OCI-LY3 (cell line): ENCODE data around the gene TFAP2B.

ENCODE experiments used
- H2AFZ ChIP-seq: fragments of 200-600, 300-600 bp; shearing (Covaris generic); 2 replicates; pipeline ENCODE4 v1.6.0; 2014; ENCODE audit warnings: antibody characterized with exemption, low read depth, low read length
- H3K27ac ChIP-seq: fragments of 200-600, 300-600 bp; sonication (generic); 2 replicates; pipeline ENCODE4 v1.5.1; 2014; ENCODE audit warnings: mild to moderate bottlenecking, low read length, moderate library complexity, mixed read lengths
- H3K27me3 ChIP-seq: fragments of 200-600, 300-600 bp; sonication (generic); 2 replicates; pipeline ENCODE4 v1.6.1; 2014; ENCODE audit warnings: low read depth, low read length, mixed read lengths
- H3K36me3 ChIP-seq: fragments of 200-600, 300-600 bp; sonication (generic); replicated peaks from 2 replicates; pipeline ENCODE3; 2014; ENCODE audit warnings: low read depth, low read length, mixed read lengths
- H3K4me1 ChIP-seq: fragments of 300-600, 200-600 bp; sonication (generic); 2 replicates; pipeline ENCODE4 v1.6.1; 2014; ENCODE audit warnings: low read length, mixed read lengths
- H3K4me2 ChIP-seq: fragments of 200-600, 300-600 bp; sonication (generic); 2 replicates; pipeline ENCODE4 v1.6.1; 2014; ENCODE audit warnings: low read length, mixed read lengths
- H3K4me3 ChIP-seq: fragments of 300-600, 200-600 bp; sonication (generic); 2 replicates; pipeline ENCODE4 v1.5.1; 2014; ENCODE audit warnings: antibody characterized with exemption, mild to moderate bottlenecking, low read length, moderate library complexity
- H3K79me2 ChIP-seq: fragments of 300-600, 200-600 bp; shearing (Covaris generic); 2 replicates; pipeline ENCODE4 v1.6.1; 2014; ENCODE audit warnings: mild to moderate bottlenecking, low read length, mixed read lengths
- H3K9ac ChIP-seq: fragments of 300-600, 200-600 bp; shearing (Covaris generic); 2 replicates; pipeline ENCODE4 v1.6.0; 2014; ENCODE audit warnings: mild to moderate bottlenecking, low read length, moderate library complexity
- H3K9me3 ChIP-seq: fragments of 200-600, 300-600 bp; shearing (Covaris generic); 2 replicates; pipeline ENCODE4 v1.6.1; 2014; ENCODE audit warnings: low read length, mixed read lengths; ENCODE audit not compliant: insufficient read depth
- H4K20me1 ChIP-seq: fragments of 200-600, 300-600 bp; sonication (generic); 2 replicates; pipeline ENCODE4 v1.6.1; 2016; ENCODE audit warnings: low read length, mixed read lengths; ENCODE audit not compliant: insufficient read depth
- EZH2phosphoT487 ChIP-seq: fragments of 200-600 bp; shearing (Covaris generic); IDR thresholded peaks from 2 replicates; pipeline ENCODE4 v1.6.1; 2018; ENCODE audit warnings: antibody characterized with exemption, mixed run types, low read depth
- TF ChIP-seq, protein P1 (sequence below): fragments of 200-600, 300-600 bp; sonication (generic); IDR thresholded peaks from 2 replicates; pipeline ENCODE4 v1.5.1; 2014; ENCODE audit warnings: antibody characterized with exemption, low read length, low read depth

TFAP2B gene

DNA sequence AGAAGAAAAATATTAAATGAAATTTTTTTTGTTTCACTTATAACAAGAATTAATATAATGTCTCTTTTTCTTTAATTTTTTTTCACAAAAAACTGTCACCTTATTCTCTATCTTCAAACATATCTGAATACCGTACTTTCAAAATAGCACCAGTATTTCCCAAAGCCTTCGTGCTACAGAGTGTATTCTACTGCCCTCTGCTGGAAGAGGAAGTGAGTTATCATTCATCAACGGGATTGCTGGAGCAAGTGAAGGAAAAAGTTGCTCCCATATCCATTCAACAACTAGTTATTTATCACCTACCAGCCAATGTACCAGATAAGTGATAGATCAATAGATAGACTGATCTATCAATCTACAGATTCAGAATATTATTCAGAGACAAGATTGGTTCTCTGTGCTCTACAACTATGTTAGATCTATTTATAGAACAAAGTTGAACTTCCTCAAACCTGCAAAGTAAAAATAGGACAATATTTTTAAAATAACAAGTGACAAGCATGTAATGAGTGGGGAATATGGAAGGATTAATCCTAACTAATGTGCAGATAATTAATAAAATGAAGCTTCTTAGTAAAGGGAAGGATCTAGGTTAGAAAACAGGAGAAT, 26.7 kb upstream of the TFAP2B start:
- Histone ChIP-seq H3K27me3 (no peaks in the 10 kb centered on the region), H3K27ac (no peak overlapping the region), H3K9ac (no peak overlapping the region), H3K79me2 (no peaks in the 10 kb centered on the region), H3K4me2 (peak overlapping the region; percentile 36; the same call in 1 of the 2 replicates), H2AFZ (no peak overlapping the region), H3K4me3 (no peak overlapping the region), H3K4me1 (no peaks in the 10 kb centered on the region), H3K36me3 (no peaks in the 10 kb centered on the region), H4K20me1 (no peaks in the 10 kb centered on the region), H3K9me3 (no peaks in the 10 kb centered on the region)
- TF ChIP-seq, protein P1, sequence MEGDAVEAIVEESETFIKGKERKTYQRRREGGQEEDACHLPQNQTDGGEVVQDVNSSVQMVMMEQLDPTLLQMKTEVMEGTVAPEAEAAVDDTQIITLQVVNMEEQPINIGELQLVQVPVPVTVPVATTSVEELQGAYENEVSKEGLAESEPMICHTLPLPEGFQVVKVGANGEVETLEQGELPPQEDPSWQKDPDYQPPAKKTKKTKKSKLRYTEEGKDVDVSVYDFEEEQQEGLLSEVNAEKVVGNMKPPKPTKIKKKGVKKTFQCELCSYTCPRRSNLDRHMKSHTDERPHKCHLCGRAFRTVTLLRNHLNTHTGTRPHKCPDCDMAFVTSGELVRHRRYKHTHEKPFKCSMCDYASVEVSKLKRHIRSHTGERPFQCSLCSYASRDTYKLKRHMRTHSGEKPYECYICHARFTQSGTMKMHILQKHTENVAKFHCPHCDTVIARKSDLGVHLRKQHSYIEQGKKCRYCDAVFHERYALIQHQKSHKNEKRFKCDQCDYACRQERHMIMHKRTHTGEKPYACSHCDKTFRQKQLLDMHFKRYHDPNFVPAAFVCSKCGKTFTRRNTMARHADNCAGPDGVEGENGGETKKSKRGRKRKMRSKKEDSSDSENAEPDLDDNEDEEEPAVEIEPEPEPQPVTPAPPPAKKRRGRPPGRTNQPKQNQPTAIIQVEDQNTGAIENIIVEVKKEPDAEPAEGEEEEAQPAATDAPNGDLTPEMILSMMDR, result peak; percentile 92
- no peak for TF ChIP-seq EZH2phosphoT487

DNA sequence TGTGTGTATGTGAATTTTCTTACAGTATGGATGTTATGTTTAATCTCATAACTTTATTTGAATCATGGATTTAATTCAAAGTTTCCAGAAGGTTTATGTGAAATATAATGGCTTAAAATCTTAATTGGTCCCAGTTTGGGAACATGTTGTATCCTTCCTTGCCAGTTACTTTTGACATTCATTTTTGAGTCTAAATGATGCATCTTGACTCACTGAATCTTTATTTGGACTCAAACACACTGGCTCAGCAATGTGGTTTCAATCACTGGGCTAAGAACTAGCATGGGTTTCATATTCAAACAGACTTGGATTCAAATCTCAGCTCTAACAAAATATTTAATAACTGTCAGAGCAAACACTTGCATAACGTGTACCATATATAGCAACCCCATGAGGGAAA, 25.9 kb upstream of the TFAP2B start:
- no peak overlapping the region for H3K27ac ChIP-seq
- no peaks in the 10 kb centered on the region for H3K36me3 ChIP-seq
- H3K9ac ChIP-seq, result no peak overlapping the region
- no peaks in the 10 kb centered on the region for H3K79me2 ChIP-seq
- no peak overlapping the region for H3K4me3 ChIP-seq
- no peaks in the 10 kb centered on the region for H3K27me3 ChIP-seq
- TF ChIP-seq, protein P1, result no peak
- no peak for TF ChIP-seq EZH2phosphoT487
- no peaks in the 10 kb centered on the region for H3K9me3 ChIP-seq
- H2AFZ ChIP-seq, result no peak overlapping the region
- H3K4me2 ChIP-seq, result no peak overlapping the region
- H4K20me1 ChIP-seq, result no peaks in the 10 kb centered on the region
- H3K4me1 ChIP-seq, result no peaks in the 10 kb centered on the region

DNA sequence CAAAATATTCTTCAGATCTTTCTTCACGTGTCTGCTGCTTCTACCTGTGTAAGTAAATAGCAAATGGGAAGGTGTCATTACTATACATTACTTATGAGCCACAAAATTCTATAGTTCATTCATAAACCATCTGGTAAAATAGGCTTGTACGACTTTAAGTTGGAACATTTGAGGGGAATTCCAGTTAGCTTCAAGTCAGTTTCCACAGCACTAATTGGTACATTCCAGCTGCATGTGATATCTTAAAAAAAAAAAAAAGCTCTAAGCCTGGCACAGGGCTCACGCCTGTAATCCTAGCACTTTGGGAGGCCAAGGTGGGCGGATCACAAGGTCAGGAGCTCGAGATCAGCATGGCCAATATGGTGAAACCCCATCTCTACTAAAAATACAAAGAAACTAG, 23.1 kb upstream of the TFAP2B start:
- no peak for TF ChIP-seq EZH2phosphoT487
- TF ChIP-seq, protein P1, result no peak
- Histone ChIP-seq H3K27ac (no peak overlapping the region), H3K4me1 (no peaks in the 10 kb centered on the region)

DNA sequence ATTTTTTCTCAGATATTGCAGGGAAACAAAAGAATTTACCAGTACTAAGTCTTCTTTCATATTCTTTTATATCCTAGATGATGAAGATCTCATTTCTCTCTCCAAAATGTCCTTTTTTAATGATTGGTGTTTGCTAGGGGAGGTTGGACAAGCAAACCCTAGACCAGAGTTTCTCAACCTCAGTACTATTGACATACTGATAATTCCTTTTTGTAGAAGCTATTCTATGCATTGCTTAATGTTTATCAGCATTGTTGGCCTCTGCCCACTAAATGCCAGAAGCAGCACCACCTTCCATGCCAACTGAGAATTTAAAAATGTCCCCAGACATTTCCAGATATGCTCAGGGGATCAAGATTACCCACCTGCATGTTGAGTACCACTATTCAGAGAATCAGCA, 14.4 kb upstream of the TFAP2B start:
- H3K4me1 ChIP-seq, result no peaks in the 10 kb centered on the region
- H3K27ac ChIP-seq, result no peak overlapping the region
- no peaks in the 10 kb centered on the region for H3K36me3 ChIP-seq
- H4K20me1 ChIP-seq, result no peaks in the 10 kb centered on the region
- no peak overlapping the region for H3K4me3 ChIP-seq
- no peak overlapping the region for H3K4me2 ChIP-seq
- no peaks in the 10 kb centered on the region for H3K9me3 ChIP-seq
- H3K9ac ChIP-seq, result no peak overlapping the region
- H3K79me2 ChIP-seq, result no peaks in the 10 kb centered on the region
- no peaks in the 10 kb centered on the region for H3K27me3 ChIP-seq
- no peak overlapping the region for H2AFZ ChIP-seq
- TF ChIP-seq EZH2phosphoT487, result no peak
- TF ChIP-seq, protein P1, result no peak

More for the DNA sequence above, 23.1 kb upstream of the TFAP2B start:
- Histone ChIP-seq H3K36me3 (no peaks in the 10 kb centered on the region), H2AFZ (no peak overlapping the region), H3K9ac (no peak overlapping the region), H3K27me3 (no peaks in the 10 kb centered on the region), H4K20me1 (no peaks in the 10 kb centered on the region), H3K79me2 (no peaks in the 10 kb centered on the region), H3K4me3 (no peak overlapping the region), H3K4me2 (no peak overlapping the region), H3K9me3 (no peaks in the 10 kb centered on the region)
